Measurements from ENCODE around the gene MOB3B. TPM values are rescaled to one million over a fixed set of nuclear protein-coding genes. Genes with fewer than 3 reads are reported as not detected.

MOB3B gene
- total RNA-seq, 2 donors from 2014 or later: 0.85 to 2.9 TPM

DNA sequence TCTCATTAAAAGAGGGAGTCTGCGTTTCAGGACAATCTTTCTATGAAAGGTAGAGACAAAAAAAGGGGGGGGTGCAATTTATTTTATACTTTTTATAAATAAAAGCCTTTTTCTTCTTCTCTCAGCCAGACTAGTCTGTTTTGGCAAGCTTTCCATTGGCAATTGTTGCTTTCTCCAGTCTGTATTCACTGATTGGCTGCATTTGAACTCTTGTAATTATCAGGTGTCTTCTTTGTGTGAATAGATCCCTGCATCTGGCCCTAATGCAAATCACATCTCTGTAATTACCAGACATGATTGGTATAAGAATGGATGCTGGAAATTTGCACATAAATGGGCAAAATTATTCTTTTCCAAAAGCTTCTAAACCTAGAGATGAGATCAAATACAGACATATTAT is 225.1 kb downstream of the MOB3B start:
- no peaks in the 10 kb centered on the region for H3K27me3 ChIP-seq
- no peaks in the 10 kb centered on the region for H3K4me1 ChIP-seq
- H3K36me3 ChIP-seq: no peaks in the 10 kb centered on the region
- TF ChIP-seq, protein P1, sequence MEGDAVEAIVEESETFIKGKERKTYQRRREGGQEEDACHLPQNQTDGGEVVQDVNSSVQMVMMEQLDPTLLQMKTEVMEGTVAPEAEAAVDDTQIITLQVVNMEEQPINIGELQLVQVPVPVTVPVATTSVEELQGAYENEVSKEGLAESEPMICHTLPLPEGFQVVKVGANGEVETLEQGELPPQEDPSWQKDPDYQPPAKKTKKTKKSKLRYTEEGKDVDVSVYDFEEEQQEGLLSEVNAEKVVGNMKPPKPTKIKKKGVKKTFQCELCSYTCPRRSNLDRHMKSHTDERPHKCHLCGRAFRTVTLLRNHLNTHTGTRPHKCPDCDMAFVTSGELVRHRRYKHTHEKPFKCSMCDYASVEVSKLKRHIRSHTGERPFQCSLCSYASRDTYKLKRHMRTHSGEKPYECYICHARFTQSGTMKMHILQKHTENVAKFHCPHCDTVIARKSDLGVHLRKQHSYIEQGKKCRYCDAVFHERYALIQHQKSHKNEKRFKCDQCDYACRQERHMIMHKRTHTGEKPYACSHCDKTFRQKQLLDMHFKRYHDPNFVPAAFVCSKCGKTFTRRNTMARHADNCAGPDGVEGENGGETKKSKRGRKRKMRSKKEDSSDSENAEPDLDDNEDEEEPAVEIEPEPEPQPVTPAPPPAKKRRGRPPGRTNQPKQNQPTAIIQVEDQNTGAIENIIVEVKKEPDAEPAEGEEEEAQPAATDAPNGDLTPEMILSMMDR (IDR thresholded peaks at IDR 0.05): no peak
- no peak overlapping the region for H3K27ac ChIP-seq
- DNase-seq (ENCODE audit: low spot score): no peak
- H3K9me3 ChIP-seq: no peaks in the 10 kb centered on the region
- H3K4me3 ChIP-seq: no peak overlapping the region

DNA sequence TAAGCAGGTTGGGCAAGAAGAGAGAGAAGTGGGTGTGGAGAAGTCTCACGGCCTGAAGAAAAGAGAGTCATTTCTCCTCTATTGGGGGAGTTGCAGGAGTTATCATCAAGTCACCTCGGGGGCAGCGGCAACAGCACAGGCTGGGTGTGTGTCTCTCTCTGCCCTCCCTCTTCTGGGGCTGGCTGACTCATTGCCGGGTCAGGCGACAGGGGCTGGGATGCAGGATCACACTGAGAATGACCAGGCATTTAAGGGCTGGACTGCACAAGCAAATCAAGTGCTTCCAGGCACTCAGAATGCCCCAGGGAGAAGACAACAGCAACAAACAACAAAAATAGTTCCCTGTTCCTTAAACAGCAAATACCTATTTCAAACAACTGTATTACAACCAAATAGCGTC is 226.4 kb downstream of the MOB3B start:
- Histone ChIP-seq H3K4me3 (no peak overlapping the region), H3K27me3 (no peaks in the 10 kb centered on the region), H3K4me1 (no peaks in the 10 kb centered on the region), H3K36me3 (no peaks in the 10 kb centered on the region), H3K9me3 (no peaks in the 10 kb centered on the region), H3K27ac (no peak overlapping the region)
- TF ChIP-seq, protein P1 (IDR thresholded peaks at IDR 0.05): no peak
- no peak for DNase-seq (ENCODE audit: low spot score)

DNA sequence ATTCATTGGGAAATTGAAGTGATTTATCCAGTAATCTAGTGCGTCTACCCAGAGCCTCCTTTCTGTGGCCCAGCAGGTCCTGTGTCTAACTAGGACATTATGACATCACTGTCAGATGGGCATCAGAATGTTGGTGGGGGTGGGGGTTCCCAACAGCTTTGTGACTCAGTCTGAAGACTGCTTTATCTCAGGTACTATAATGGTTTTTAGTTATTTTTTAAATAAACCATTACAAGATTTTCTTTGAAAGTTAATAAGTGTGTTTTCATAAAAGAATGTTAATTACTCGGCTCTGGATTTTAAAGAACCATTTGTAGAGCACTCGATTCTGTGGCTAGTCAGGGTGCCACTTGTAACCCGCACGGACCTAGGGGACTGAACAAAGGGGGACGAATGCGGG is 232.6 kb downstream of the MOB3B start, which contains the start of gene EQTN:
TSS of gene EQTN (minus strand) at position 101 of the 400 bp plus-strand sequence. CDS start at position 6, 95 bp downstream.
- Histone ChIP-seq H3K36me3 (no peaks in the 10 kb centered on the region), H3K9me3 (no peaks in the 10 kb centered on the region), H3K27me3 (no peaks in the 10 kb centered on the region), H3K4me1 (no peaks in the 10 kb centered on the region), H3K27ac (no peak within 1 kb of the TSS), H3K4me3 (no peak within 1 kb of the TSS)
- DNase-seq (ENCODE audit: low spot score): no peak
- TF ChIP-seq, protein P1 (IDR thresholded peaks at IDR 0.05): no peak

DNA sequence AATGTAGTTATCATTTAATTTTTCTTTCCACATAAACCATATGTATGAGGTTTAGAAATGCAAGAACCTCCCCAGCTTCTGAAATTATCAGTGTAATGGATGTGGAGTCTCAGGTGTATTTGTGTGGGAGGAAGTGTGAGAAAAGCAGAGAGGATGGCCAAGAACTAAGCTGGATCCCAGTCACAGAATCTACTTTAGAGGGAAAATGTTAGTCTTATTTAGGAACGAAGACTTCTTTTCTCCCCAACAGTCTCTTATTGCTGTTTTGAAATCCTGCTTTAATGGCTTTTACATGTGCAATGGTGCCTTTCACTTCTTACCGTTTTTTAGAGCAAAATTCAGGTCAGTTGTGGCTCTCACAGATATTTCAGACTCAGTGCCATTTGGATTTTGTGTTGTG is 235.6 kb downstream of the MOB3B start:
- H3K4me1 ChIP-seq: no peaks in the 10 kb centered on the region
- DNase-seq (ENCODE audit: low spot score): no peak
- no peak overlapping the region for H3K27ac ChIP-seq
- H3K27me3 ChIP-seq: no peaks in the 10 kb centered on the region
- TF ChIP-seq, protein P1 (IDR thresholded peaks at IDR 0.05): no peak
- no peak overlapping the region for H3K4me3 ChIP-seq
- H3K9me3 ChIP-seq: no peaks in the 10 kb centered on the region
- H3K36me3 ChIP-seq: no peaks in the 10 kb centered on the region

DNA sequence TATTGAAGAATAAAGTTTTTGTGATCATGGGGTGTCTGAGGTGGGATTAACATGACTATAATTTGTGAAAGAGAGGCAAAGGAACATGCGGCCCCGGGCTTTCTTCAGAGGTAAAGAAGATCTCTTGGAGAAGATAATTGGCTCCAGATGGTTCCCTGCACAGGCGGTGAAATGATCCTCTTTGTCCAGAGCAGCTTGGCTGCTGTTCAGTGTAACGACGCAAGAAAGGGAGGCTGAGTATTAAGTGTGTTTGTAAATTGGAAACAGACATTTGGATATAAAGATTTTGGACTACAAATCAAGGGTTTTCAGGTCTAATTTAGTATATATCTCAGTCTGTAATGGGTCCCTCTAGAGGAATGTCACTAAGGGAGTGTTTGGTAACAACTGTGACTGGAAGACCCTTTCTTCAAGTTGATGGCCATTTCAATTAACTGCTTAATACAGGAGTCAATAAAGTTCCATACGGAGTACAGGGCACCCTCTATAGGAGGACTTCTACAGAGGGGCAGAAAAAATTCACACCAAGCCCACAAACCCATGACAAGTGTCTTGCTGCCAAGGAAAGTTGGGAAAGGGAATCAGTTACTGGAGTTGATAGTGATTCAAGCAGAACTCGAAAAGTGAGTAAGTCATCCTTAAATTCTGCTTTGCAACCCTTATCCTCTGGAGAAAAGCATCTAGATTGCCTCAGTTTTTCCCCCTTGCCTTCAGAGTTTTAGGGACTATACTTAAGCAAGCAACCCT is 236.8 kb downstream of the MOB3B start:
- H3K4me3 ChIP-seq: no peak overlapping the region
- TF ChIP-seq, protein P1 (IDR thresholded peaks at IDR 0.05): no peak
- no peak overlapping the region for H3K27ac ChIP-seq
- no peaks in the 10 kb centered on the region for H3K9me3 ChIP-seq
- no peaks in the 10 kb centered on the region for H3K36me3 ChIP-seq
- H3K4me1 ChIP-seq: no peaks in the 10 kb centered on the region
- H3K27me3 ChIP-seq: no peaks in the 10 kb centered on the region
- no peak for DNase-seq (ENCODE audit: low spot score)

DNA sequence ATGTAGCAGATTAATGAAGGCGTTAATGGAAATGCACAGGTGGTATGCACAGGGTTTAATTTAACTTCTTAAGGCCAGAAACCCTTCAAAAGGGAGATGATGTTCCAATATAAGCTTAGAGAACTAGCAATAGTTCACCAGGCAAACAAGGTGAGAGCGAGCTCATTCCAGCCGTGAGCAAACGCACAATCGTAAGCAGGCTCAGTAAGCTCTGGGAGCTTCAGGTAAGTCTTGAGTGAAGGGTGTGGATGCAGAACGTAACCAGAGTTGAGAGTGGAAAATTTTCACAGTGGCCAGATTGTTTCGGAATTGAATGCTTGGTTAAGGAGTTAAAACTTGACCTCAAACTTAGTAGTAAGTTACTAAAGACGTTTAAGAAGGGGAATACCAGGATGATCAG is 238.3 kb downstream of the MOB3B start:
- TF ChIP-seq, protein P1 (IDR thresholded peaks at IDR 0.05): no peak
- no peak overlapping the region for H3K27ac ChIP-seq
- H3K9me3 ChIP-seq: no peaks in the 10 kb centered on the region
- no peak overlapping the region for H3K4me3 ChIP-seq
- no peaks in the 10 kb centered on the region for H3K36me3 ChIP-seq
- no peaks in the 10 kb centered on the region for H3K4me1 ChIP-seq
- DNase-seq (ENCODE audit: low spot score): no peak
- H3K27me3 ChIP-seq: no peaks in the 10 kb centered on the region

Data from right atrium auricular region (tissue), 2 donors.